Measurements from ENCODE around the gene FEZ2.

The FEZ2 gene

DNA sequence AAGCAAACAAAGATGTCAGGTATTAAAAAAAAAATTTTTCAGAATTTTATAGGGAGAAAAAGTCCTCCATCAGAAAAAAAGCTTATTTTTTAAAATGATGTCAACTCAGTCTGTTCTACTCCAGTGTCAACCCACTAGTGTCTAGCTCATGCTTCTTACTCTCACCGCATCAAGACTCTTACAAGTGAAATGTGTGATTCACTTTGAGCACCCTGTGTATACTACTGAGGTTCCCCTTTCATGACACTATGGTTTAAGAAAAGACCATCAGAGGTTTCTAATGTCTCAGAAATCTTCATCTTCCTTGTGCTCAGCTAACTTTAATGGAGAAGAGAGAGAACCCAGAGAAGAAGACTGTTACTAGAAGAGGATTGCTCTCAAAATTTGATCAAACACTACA is 43.4 kb downstream of the FEZ2 start:
- H3K4me3 ChIP-seq (ENCODE audit: low read depth, low read length) = no peak overlapping the region
- peak; percentile 44 for DNase-seq (ENCODE audit: low read depth)
- TF ChIP-seq, protein P1, sequence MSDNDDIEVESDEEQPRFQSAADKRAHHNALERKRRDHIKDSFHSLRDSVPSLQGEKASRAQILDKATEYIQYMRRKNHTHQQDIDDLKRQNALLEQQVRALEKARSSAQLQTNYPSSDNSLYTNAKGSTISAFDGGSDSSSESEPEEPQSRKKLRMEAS (IDR thresholded peaks at IDR 0.05; ENCODE audit: low read depth, low read length) = no peak
- TF ChIP-seq MYC (IDR thresholded peaks at IDR 0.05; ENCODE audit: low read depth, low read length) = no peak
- TF ChIP-seq POLR2A (IDR thresholded peaks at IDR 0.05; ENCODE audit: extremely low read depth, insufficient read length) = no peak
- TF ChIP-seq, protein P2, sequence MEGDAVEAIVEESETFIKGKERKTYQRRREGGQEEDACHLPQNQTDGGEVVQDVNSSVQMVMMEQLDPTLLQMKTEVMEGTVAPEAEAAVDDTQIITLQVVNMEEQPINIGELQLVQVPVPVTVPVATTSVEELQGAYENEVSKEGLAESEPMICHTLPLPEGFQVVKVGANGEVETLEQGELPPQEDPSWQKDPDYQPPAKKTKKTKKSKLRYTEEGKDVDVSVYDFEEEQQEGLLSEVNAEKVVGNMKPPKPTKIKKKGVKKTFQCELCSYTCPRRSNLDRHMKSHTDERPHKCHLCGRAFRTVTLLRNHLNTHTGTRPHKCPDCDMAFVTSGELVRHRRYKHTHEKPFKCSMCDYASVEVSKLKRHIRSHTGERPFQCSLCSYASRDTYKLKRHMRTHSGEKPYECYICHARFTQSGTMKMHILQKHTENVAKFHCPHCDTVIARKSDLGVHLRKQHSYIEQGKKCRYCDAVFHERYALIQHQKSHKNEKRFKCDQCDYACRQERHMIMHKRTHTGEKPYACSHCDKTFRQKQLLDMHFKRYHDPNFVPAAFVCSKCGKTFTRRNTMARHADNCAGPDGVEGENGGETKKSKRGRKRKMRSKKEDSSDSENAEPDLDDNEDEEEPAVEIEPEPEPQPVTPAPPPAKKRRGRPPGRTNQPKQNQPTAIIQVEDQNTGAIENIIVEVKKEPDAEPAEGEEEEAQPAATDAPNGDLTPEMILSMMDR (IDR thresholded peaks at IDR 0.05; ENCODE audit: low read depth, low read length) = no peak

DNA sequence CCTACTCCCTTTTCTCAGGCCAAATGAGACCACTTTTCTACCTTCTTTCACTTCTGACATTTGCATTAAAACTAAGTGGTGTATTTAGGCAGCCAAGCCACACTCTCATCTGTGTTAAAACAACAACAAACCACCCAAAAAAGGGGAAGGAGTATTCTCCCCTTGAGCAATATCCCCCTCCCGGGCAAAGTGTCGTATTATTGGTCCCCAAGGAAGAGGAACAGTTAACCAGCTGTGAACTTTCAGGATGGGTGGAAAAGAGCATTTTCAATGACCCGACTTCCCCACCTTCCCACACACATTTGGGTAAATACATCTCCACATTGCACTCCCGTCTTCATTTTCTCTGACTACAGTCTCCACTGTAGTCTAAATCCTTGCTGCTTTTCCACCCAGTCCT is 44.3 kb downstream of the FEZ2 start:
- DNase-seq (ENCODE audit: low read depth) = peak; percentile 88
- H3K4me3 ChIP-seq (ENCODE audit: low read depth, low read length) = peak overlapping the region; percentile 23

DNA sequence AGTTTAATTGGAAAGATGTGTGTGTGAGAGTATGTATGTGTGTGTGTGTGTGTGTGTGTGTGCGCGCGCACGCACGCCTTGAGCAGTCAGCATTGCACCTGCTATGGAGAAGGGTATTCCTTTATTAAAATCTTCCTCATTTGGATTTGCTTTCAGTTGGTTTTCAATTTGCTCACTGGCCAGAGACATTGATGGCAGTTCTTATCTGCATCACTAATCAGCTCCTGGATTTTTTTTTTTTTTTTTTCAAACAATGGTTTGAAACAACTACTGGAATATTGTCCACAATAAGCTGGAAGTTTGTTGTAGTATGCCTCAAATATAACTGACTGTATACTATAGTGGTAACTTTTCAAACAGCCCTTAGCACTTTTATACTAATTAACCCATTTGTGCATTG is 48.0 kb downstream of the FEZ2 start:
- no peak for DNase-seq (ENCODE audit: low read depth)
- TF ChIP-seq POLR2A (IDR thresholded peaks at IDR 0.05; ENCODE audit: extremely low read depth, insufficient read length) (no peak), MYC (IDR thresholded peaks at IDR 0.05; ENCODE audit: low read depth, low read length) (no peak)
- TF ChIP-seq, protein P2 (IDR thresholded peaks at IDR 0.05; ENCODE audit: low read depth, low read length) = no peak
- TF ChIP-seq, protein P1 (IDR thresholded peaks at IDR 0.05; ENCODE audit: low read depth, low read length) = no peak
- H3K4me3 ChIP-seq (ENCODE audit: low read depth, low read length) = no peak overlapping the region

More for the DNA sequence above, 44.3 kb downstream of the FEZ2 start:
- TF ChIP-seq, protein P1 (IDR thresholded peaks at IDR 0.05; ENCODE audit: low read depth, low read length) = no peak
- TF ChIP-seq POLR2A (IDR thresholded peaks at IDR 0.05; ENCODE audit: extremely low read depth, insufficient read length) (no peak), MYC (IDR thresholded peaks at IDR 0.05; ENCODE audit: low read depth, low read length) (no peak)
- TF ChIP-seq, protein P2 (IDR thresholded peaks at IDR 0.05; ENCODE audit: low read depth, low read length) = no peak

DNA sequence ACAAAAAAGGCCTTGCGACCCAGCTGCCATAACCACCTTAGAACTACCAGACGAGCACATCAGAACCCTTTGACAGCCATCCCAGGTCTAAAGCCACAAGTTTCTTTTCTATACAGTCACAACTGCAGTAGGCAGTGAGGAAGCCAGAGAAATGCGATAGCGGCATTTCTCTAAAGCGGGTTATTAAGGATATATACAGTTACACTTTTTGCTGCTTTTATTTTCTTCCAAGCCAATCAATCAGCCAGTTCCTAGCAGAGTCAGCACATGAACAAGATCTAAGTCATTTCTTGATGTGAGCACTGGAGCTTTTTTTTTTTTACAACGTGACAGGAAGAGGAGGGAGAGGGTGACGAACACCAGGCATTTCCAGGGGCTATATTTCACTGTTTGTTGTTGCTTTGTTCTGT is 48.8 kb downstream of the FEZ2 start:
- DNase-seq (ENCODE audit: low read depth) = no peak
- TF ChIP-seq, protein P2 (IDR thresholded peaks at IDR 0.05; ENCODE audit: low read depth, low read length) = no peak
- TF ChIP-seq MYC (IDR thresholded peaks at IDR 0.05; ENCODE audit: low read depth, low read length) (no peak), POLR2A (IDR thresholded peaks at IDR 0.05; ENCODE audit: extremely low read depth, insufficient read length) (no peak)
- TF ChIP-seq, protein P1 (IDR thresholded peaks at IDR 0.05; ENCODE audit: low read depth, low read length) = no peak
- no peak overlapping the region for H3K4me3 ChIP-seq (ENCODE audit: low read depth, low read length)

DNA sequence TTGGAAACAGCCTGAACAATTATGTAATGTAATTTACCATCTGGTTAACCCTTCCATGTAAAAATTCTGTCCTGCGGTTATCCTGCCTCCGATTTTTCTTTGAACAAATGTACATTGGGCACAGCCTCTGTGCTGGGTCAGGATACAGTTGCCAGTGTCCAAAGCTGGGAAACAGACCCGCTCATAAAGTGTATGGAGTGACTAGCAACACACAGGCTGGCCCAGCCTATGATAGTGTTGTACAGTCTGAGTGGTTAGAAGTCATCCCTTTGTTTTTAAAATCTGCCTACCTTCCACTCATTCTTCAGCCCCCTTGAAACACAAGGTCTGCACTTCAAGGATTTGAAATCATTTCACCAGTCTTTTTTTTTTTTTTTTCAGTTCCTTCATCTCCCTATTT is 50.1 kb downstream of the FEZ2 start:
- TF ChIP-seq, protein P2 (IDR thresholded peaks at IDR 0.05; ENCODE audit: low read depth, low read length) = no peak
- no peak for TF ChIP-seq POLR2A (IDR thresholded peaks at IDR 0.05; ENCODE audit: extremely low read depth, insufficient read length)
- TF ChIP-seq, protein P1 (IDR thresholded peaks at IDR 0.05; ENCODE audit: low read depth, low read length) = no peak
- no peak for TF ChIP-seq MYC (IDR thresholded peaks at IDR 0.05; ENCODE audit: low read depth, low read length)
- H3K4me3 ChIP-seq (ENCODE audit: low read depth, low read length) = no peak overlapping the region
- no peak for DNase-seq (ENCODE audit: low read depth)

Data from NB4 (cell line).